Right atrium auricular region (tissue), 2 donors: Measurements from ENCODE around the gene FAM13A. TPM values are rescaled to one million over a fixed set of nuclear protein-coding genes. Genes with fewer than 3 reads are reported as not detected.

Experiments
- DNase-seq: peaks from one replicate; pipeline ENCODE4 v3.0.0-alpha.2; 2019; ENCODE audit warnings: low spot score
- H3K27ac ChIP-seq, 2 donors: fragments of 200-600 bp; sonication (generic); 1 replicate in 1 of 2; 2 replicates in 1 of 2; pipeline ENCODE4 v1.5.1; 2016 to 2019
- H3K27me3 ChIP-seq, 2 donors: fragments of 200-600 bp; sonication (generic); one replicate each; pipeline versions ENCODE4 v1.5.1 to v1.6.0; 2017 to 2019
- H3K36me3 ChIP-seq: fragments of 200-600 bp; sonication (generic); one replicate; pipeline ENCODE4 v1.5.1; 2016
- H3K4me1 ChIP-seq, 2 donors: fragments of 200-600 bp; sonication (generic); one replicate each; pipeline versions ENCODE4 v1.5.1 to v1.6.0; 2017 to 2019
- H3K4me3 ChIP-seq, 2 donors: fragments of 200-600 bp; sonication (generic); 1 replicate in 1 of 2; 2 replicates in 1 of 2; pipeline ENCODE4 v1.5.1; 2017 to 2019; ENCODE audit warnings: mild to moderate bottlenecking in 1 of 2, moderate library complexity in 1 of 2
- H3K9me3 ChIP-seq, 2 donors: fragments of 200-600 bp; sonication (generic); one replicate each; pipeline ENCODE4 v1.5.1; 2019
- CTCF ChIP-seq, 2 donors: fragments of 200-600 bp; sonication (generic); IDR thresholded peaks; one replicate each; pipeline ENCODE4 v1.5.1; 2019; ENCODE audit warnings: antibody characterized with exemption in 2 of 2
- total RNA-seq, 2 donors: library from RNA; depleted of rRNA; stranded (reverse); fragments of >200 nt; gene quantifications; one replicate each; pipeline ENCODE4 v1.1.0, GENCODE V29; 2016

FAM13A gene
- total RNA-seq, 2 donors from 2014 or later = 8.1 to 13.6 TPM

GRCh38 chr4:88993246-88993645 lies 63.7 kb downstream of the FAM13A start:
- Histone ChIP-seq H3K27me3 (no peaks in the 10 kb centered on the region), H3K4me3 (no peak overlapping the region), H3K36me3 (no peaks in the 10 kb centered on the region), H3K4me1 (peaks cover 0 to 22% of the 10 kb centered on the region in 2 donors), H3K27ac (no peak overlapping the region), H3K9me3 (no peaks in the 10 kb centered on the region)
- DNase-seq = no peak
- no peak for TF ChIP-seq CTCF (IDR thresholded peaks at IDR 0.05)

GRCh38 chr4:88991746-88992145 lies 65.2 kb downstream of the FAM13A start:
- no peak for TF ChIP-seq CTCF (IDR thresholded peaks at IDR 0.05)
- DNase-seq = no peak
- peaks cover 0 to 22% of the 10 kb centered on the region in 2 donors for H3K4me1 ChIP-seq
- no peaks in the 10 kb centered on the region for H3K27me3 ChIP-seq
- no peaks in the 10 kb centered on the region for H3K36me3 ChIP-seq
- no peaks in the 10 kb centered on the region for H3K9me3 ChIP-seq
- H3K27ac ChIP-seq = no peak overlapping the region
- no peak overlapping the region for H3K4me3 ChIP-seq

GRCh38 chr4:88989990-88990389 lies 67.0 kb downstream of the FAM13A start:
- no peaks in the 10 kb centered on the region for H3K9me3 ChIP-seq
- no peak for DNase-seq
- H3K27me3 ChIP-seq = no peaks in the 10 kb centered on the region
- peaks cover 0 to 22% of the 10 kb centered on the region in 2 donors for H3K4me1 ChIP-seq
- TF ChIP-seq CTCF (IDR thresholded peaks at IDR 0.05) = no peak
- H3K4me3 ChIP-seq = no peak overlapping the region
- no peaks in the 10 kb centered on the region for H3K36me3 ChIP-seq
- peak overlapping the region in 1 of 2 donors; percentile 46 for H3K27ac ChIP-seq

GRCh38 chr4:88985088-88985773 lies 71.8 kb downstream of the FAM13A start:
- Histone ChIP-seq H3K9me3 (no peaks in the 10 kb centered on the region), H3K4me3 (no peak overlapping the region), H3K27me3 (no peaks in the 10 kb centered on the region), H3K27ac (no peak overlapping the region), H3K36me3 (no peaks in the 10 kb centered on the region), H3K4me1 (peaks cover 0 to 6% of the 10 kb centered on the region in 2 donors)
- DNase-seq = no peak
- no peak for TF ChIP-seq CTCF (IDR thresholded peaks at IDR 0.05)

- no peaks in the 10 kb centered on the region for H3K9me3 ChIP-seq
- no peak for TF ChIP-seq CTCF (IDR thresholded peaks at IDR 0.05)
- no peaks in the 10 kb centered on the region for H3K27me3 ChIP-seq
- H3K4me3 ChIP-seq = no peak overlapping the region
- H3K36me3 ChIP-seq = no peaks in the 10 kb centered on the region
- H3K4me1 ChIP-seq = no peaks in the 10 kb centered on the region
- H3K27ac ChIP-seq = no peak overlapping the region
- DNase-seq = no peak
These were observed 74.2 kb downstream of the FAM13A start for GRCh38 chr4:88982757-88983156.

- TF ChIP-seq CTCF (IDR thresholded peaks at IDR 0.05) = no peak
- no peak overlapping the region for H3K27ac ChIP-seq
- H3K27me3 ChIP-seq = no peaks in the 10 kb centered on the region
- DNase-seq = no peak
- H3K9me3 ChIP-seq = no peaks in the 10 kb centered on the region
- no peak overlapping the region for H3K4me3 ChIP-seq
- no peaks in the 10 kb centered on the region for H3K4me1 ChIP-seq
- no peaks in the 10 kb centered on the region for H3K36me3 ChIP-seq
These were observed 75.0 kb downstream of the FAM13A start for GRCh38 chr4:88981993-88982392.
